GM18498 (cell line): ENCODE results near the gene BOD1.

Source experiments
- ATAC-seq: cut with Tn5 transposase; IDR thresholded peaks from one replicate; pipeline ENCODE4 v1.9.1; 2021; ENCODE audit warnings: mild to moderate bottlenecking, moderate library complexity; ENCODE audit not compliant: unreplicated experiment

Gene BOD1

GRCh38 chr5:173581408-173582215, 34.8 kb downstream of the BOD1 start:
- no peak for ATAC-seq

GRCh38 chr5:173578947-173579615, 37.4 kb downstream of the BOD1 start:
- no peak for ATAC-seq

- ATAC-seq = no peak
Observed at GRCh38 chr5:173577817-173578216, 38.6 kb downstream of the BOD1 start.

GRCh38 chr5:173577166-173577565, 39.3 kb downstream of the BOD1 start:
- no peak for ATAC-seq

GRCh38 chr5:173575985-173576384, 40.5 kb downstream of the BOD1 start:
- no peak for ATAC-seq

GRCh38 chr5:173574983-173575382, 41.5 kb downstream of the BOD1 start:
- ATAC-seq = no peak

GRCh38 chr5:173573126-173573960, 43.1 kb downstream of the BOD1 start:
- ATAC-seq = peak; percentile 70

GRCh38 chr5:173572431-173573125, 43.9 kb downstream of the BOD1 start:
- no peak for ATAC-seq

- ATAC-seq = no peak
Observed at GRCh38 chr5:173570321-173571090, 45.9 kb downstream of the BOD1 start.

- ATAC-seq = no peak
Observed at GRCh38 chr5:173568703-173569102, 47.7 kb downstream of the BOD1 start.

- ATAC-seq = no peak
Observed at GRCh38 chr5:173568128-173568527, 48.3 kb downstream of the BOD1 start.

GRCh38 chr5:173567548-173567947, 48.9 kb downstream of the BOD1 start:
- ATAC-seq = no peak

GRCh38 chr5:173565491-173566072, 50.9 kb downstream of the BOD1 start:
- no peak for ATAC-seq

- ATAC-seq = no peak
Observed at GRCh38 chr5:173564106-173564505, 52.3 kb downstream of the BOD1 start.

- ATAC-seq = no peak
Observed at GRCh38 chr5:173563246-173563645, 53.2 kb downstream of the BOD1 start.

- ATAC-seq = no peak
Observed at GRCh38 chr5:173562451-173562850, 54.0 kb downstream of the BOD1 start.
